GM18526 (cell line): ENCODE results near the gene TIMP2.

Experiments
- POLR2A ChIP-seq: IDR thresholded peaks from 3 replicates; pipeline ENCODE4 v1.6.1; 2011; ENCODE audit not compliant: insufficient read length; ENCODE audit errors: extremely low read depth

Gene TIMP2

DNA sequence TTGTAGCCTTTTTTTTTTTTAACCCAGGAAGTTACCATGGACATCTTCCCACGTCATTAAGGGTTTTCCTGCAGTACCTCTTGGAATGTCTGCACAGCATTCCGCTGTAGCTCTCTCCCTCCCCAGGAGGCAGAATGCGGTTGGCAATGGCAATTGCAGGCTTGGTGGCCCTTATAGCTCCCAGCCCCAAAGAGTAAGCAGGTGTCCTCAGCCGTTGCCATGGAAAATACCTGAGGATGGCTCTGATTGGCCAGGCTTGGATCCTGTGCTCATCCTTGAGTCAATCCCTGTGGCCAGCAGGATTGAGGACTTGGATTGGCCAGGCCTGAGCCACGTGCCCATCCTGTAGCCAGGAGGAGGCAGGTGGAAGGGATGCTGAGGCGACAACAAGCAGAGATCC, 15.5 kb upstream of the TIMP2 start:
- no peak for TF ChIP-seq POLR2A

DNA sequence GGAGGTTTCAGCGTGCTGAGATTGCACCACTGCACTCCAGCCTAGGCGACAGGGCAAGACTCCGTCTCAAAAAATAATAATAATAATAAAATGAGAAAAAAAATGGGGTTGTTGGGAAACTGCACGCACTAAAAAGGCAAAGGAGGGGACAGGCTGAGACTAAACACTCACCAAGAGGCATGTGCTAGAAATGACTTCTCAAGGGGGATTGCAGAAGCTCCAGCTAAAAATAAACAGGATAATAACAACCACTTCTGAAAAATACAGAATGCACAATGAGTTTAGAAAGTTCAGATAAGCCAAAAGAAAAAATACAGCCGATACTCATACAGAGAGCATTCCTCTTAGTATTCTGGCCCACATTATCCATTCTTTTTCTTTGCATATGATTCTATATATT, 15.1 kb upstream of the TIMP2 start:
- TF ChIP-seq POLR2A, result no peak

DNA sequence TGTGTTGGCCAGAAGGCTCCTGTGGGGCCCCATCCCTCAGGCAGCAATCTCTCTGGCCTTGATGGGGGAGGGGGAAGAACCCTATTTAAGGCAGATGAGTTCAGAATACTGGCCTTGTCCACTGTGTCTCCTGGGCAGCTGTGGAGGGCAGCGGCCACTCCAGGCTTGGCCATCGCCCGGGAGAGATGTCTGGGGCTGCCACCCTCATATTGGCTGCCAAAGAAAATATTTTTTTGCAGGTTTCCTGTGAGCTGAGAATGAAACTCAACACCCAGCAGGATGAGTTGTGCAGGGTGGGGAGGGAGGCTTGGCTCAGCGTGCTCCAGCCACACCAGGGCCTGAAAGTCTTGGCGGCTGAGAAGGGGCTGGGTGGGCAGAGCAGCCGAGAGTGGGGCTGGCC, 14.4 kb upstream of the TIMP2 start:
- TF ChIP-seq POLR2A, result no peak

DNA sequence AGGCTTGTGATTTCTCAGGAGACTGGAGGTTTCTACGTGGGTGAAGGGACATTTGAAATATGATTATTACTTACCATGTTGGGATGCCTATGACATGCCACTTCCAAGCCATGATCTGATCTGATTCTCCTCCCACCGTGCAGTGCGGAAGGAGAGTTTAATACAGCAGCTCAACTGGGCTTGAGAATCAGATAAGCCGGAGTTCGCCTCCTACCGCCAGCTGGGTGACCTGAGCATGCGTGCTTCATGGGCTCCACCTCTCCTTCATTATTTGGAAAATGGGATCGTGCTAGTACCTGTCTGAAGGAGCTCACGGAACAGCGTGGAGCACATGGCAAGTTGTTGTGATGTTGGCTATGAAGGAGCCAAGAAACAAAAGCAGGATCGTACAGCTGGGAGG, 12.4 kb upstream of the TIMP2 start:
- TF ChIP-seq POLR2A, result no peak

DNA sequence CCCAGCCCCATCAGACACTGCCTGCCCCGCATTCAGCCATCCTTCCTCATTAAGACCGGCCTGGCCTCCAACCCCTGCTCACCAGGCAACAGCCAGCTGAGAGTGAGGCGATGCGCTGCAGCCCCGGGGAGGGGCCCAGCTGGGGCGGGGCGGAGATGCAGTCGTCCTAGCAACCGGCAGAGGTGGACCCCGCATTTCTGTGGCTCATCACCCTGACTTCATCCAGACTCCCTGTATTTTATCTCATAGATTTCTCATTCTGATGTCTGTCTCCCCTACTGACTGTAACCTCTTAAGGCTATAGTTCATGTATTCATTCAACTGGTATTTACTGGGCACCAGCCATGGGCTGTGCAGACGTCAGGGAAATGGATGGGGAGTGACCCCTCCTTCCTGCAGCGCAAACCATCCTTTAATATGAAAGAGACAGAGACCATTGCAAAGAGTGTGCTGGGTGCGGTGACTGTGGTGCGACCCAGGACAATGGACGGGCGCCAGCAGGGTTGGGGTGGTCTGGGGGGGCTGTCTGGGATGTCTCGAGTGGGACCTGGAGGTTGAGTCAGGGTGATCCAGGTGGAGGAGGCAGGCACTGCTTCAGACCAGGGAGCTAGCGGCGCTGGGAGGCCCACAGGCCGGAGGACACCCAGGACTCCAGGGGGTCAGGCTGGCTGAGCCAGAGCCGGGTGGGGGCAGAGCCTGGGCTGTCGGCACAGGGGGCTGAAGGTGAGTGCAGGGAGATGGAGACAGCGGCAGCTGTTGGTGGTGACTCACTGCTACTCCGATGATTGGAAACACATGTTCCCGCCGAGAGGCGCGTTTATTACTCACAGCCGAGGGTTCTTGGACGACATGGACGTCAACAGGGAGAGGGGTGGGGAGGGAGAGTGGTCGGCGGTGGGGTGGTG, 10.5 kb upstream of the TIMP2 start:
- no peak for TF ChIP-seq POLR2A

DNA sequence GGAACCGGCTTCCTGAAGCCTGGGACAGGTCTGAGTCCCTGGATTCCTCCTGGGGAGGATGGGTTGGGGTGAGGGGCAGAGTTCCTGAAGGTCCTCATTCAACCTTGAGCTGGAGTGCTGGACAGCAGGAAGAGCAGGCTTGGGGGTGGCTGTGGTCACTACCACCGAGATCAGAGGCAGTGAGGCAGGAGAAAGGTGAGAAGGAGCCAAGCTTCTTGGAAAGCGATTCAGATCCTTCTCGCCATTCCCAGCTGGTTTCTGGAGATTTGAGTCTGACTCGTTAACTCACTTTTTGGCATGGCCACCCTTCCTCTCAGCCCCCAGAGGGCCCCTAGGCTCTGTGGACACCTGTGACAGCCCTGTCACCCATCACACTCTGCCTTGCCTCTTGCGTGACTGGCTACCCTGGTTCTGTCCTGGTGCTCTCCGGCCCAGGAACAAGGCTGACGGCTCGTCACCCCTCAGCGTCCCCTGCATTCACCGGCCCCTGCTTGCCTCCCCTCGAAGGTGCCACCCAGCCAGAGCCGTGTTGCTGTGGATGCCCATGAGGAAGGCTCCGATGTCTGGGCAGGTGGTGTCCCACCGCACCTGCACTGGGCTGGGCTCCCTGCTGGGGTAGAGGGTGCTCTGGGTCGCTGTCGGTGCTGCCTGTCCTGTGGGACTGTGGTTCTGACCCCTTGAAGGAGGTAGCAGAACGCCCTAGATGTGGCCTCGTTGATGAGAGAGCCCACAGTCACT, 9.7 kb upstream of the TIMP2 start:
- TF ChIP-seq POLR2A, result no peak

DNA sequence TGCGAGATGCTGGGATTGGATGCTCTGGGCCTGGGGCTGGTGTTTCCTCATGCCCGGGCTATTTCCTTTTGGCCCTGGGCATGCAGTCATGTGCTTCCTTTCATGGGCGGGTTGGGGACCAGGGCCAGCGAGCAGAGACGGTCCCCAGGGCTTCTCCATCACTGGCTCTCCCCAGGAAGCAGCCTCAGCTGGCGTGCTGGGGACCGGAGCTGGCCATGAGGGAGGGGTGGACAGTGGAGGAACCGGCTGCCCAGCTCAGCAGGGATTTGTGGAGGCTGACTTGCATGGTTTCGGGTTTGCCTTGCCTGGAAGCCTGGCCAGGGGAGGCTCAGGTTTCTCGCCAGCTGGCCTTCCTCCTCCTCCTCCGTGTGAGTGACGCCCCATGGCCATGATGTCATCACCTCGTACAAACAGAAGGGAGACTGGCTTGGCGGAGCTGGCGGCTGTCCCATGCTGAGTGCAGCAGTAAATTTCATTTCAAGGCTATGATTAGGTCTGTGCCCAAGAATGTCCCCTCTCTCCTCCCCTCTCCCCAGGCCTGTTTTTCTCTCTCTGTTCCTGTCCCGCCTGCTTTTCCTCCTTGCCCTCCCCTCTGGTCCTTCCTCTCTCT, 8.9 kb upstream of the TIMP2 start:
- no peak for TF ChIP-seq POLR2A

DNA sequence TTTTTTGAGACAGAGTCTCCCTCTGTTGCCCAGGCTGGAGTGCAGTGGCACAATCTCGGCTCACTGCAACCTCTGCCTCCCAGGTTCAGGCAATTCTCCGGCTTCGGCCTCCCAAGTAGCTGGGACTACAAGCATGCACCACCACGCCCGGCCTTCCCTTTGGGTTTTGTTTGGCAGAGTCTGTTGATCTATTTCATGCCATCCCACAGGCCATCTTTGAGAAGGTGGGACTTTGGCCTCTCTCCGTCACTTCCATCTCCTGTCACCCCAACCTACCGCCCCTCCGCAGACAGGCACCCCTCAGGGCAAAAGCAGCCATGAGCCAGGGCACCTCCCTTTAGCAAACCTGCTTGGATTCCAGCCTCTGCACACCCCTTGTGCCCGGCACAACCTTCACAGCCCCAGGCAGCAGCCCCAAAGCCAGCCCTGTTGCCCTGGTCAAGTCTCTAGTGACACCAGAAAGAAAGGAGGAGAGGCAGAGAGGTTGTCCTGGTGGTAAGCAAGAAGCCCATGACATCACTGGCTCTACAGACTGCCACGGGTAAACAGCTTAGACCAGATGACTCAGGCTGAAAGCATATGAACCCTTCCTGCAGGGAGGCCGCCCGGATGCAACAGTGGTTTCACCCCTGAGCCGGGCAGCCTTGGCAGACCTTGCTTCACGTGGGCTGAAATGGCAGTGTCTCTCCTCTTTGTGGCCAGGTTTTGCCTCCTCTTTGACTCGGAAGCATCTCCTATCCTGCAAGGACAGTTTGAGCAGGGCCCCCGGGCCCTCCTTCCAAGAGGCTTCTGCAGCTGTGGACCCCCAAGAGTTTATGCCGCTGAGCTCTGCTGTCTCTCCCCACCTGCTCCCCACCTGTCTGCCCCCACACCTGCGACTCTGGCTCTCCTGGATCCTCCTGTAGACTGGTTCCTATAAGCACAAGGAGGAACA, 8.1 kb upstream of the TIMP2 start:
- no peak for TF ChIP-seq POLR2A

DNA sequence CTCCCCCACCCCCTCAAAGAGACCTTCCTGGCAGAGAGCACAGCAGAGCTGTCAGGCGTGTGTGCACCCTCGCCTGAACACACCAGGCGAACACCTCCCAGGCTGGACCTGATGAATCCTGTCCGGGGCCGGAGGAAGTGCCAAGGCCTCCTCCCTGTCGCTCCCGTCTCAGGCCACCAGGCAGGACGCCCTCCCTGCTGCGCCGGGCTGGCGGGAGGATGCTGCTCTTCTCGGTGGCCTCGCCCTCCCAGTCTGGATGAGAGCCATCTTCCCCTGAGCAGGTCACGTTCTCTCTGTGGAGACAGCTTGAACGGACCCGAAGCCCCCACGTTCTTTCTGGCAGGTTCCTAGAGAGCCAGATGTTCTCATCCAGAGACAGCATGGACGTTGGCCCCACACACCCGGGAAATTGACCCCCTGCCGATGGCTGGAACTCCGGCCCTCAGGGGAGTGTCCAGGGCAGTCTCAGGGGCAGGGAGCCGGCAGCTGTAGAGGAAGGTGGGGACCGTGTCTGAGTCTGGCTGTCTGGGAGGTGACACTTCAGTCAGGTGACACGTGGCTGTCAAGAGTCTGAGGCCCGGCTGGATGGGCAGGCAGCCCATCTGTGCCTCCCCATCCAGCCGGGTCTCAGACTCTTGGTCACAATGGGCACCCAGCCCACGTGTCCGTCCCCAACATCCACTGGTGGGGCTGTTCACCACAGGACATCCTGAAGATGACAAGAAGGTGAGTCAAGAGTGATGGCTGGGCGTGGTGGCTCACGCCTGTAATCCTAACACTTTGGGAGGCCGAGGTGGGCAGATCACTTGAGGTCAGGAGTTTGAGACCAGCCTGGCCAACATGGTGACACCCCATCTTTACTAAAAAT, 5.0 kb upstream of the TIMP2 start:
- no peak for TF ChIP-seq POLR2A

DNA sequence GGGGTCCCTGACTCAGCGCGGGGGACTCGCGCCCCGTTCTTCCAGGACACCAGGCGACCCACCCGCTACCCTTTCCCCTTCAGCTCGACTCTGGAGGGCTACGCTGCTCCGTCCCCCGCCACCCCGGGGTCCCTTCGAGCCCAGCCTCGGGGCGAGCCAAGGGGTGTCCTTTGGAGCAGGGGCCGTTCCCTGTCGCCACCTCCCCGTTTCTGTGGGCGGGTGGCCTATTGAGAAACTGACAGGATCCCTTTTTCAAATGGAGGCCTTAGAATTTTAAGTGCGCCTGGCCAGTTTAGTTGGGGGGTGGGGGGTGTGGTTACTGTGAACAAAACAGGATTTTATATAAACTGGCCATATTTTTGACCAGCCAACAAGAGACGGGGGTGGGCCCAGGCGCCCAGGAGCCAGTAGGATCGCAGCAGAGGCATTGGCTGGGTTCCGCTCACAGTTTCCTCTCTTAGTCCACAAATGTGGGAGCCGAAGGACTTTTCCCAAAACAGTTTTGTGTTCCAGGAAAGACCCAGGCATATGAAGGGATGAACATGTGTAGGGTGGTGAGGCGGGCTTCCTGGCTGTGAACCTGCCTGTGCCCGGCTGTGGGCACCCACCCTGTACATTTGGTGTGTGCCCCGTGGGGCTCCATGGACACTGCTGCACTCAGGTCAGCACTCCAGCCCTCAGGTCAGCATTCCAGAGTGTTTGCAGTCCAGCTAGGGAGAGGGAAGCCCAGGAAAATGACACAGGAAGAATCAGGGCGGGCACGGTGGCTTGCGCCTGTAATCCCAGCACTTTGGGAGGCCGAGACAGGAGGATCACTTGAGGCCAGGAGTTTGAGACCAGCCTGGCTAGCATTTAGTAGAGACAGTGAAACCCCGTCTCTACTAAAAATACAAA, 722 bp upstream of the TIMP2 start:
- no peak for TF ChIP-seq POLR2A

DNA sequence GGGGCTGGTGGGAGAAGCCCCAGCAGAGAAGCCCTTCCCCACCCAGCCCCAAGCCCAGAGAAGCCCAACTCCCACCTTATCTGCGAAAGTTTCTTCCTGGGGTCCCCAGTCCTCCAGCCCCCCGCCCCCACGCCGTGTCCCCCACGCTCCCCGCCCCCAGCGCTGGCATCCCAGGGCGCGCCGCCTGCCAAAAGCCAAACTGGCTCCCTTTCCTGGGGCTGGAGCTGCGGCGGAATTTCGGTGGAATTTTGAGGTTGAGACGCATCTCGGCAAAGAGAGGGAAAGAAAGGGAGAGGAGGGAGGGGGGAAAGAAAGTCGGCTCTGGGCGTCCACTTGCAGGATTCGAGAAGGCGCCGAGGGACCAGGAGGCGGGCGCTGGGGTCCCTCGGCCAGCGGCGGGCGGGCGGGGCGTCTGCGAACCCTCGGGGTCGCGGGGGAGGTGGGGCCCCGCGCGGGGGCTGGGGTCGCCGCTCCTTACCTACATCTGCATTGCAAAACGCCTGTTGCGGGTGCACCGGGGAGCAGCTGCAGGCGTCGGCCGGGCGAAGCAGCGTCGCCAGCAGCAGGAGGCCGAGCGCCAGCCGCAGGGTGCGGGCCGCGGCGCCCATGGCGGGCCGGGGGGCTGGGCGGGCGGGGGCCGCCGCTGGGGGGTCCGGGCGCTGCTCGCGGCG, 571 bp downstream of the TIMP2 start:
- TF ChIP-seq POLR2A, result no peak

DNA sequence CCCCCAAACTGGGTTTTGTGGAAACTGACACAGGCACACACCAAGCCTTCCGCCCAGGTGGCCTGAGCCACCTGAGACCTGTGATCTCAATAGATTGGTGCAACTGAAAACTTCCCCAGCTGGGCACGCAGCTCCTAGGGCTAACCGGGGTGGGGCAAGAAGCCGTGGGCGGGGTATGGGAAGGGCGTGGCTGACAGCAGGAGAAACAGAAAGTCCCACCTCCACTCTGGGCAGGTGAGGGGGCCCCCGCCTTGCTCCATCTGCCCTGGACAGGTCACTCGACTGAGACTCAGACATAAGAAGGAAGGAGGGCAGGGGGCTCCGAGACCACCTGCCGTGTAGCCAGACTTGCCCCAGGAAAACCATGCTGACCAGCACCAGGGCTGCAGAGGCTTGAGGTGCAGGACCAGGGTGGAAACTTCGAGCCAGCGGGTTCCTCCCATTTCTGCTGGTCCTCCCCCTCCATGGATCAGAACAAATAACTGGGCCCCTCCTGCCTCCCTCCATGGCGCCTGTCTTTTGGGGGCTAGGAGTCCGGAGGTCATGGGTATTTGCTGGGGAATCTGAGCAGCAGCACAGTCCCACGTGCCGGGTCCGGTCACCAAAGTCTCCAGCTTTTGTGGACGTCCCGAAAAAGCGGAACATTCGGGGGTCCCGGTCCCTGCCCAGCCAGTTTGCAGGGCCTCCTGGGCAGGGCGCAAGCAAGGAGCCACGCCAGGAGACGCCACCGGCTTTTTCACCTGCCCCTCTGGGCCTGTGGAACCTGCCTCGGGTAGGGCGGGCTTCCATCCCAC, 1.3 kb downstream of the TIMP2 start:
- no peak for TF ChIP-seq POLR2A
